Activated CD4-positive, alpha-beta T cell treated with anti-CD3 and anti-CD28 coated beads for 4 hours (primary cell): ENCODE data around the gene XYLT1.

Experiments
- DNase-seq, 2 donors: peaks; one replicate each; pipeline ENCODE4 v3.0.0-alpha.2; 2020

The XYLT1 gene

GRCh38 chr16:17245776-17246175 lies 225.0 kb downstream of the XYLT1 start:
- DNase-seq, result no peak

DNA sequence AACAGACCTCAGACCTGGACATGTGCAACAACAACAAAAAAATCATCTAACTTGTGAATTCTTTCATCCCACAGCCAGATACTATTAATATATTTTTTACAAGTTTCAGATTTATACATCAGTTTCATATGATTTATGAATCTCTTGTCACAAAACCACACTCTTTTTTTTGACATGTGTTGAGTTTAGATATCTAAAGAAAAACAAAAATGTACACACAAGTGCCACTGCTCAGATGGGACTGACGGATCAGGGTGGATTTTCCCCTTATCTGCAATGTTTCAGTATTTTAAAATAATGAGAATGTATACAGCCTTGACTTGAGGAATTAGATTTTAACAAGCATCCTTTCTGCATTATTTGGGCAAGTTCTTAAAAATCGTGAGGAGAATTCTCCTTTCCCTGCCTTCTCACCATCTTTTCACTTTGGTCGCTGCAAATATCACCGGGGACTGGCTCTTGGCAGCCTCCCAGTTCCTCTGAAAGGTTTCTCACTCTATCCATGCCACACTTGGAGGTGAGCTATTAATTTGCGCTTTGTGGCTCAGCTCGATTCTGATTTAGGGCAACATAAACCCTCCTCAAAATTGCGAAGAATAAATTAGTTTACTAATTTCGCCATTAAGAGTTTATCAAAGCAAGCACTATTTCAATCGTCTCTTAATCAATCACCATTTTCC lies 225.7 kb downstream of the XYLT1 start:
- DNase-seq, result no peak

- DNase-seq, result no peak
Observed at GRCh38 chr16:17241264-17241835, 229.4 kb downstream of the XYLT1 start.

DNA sequence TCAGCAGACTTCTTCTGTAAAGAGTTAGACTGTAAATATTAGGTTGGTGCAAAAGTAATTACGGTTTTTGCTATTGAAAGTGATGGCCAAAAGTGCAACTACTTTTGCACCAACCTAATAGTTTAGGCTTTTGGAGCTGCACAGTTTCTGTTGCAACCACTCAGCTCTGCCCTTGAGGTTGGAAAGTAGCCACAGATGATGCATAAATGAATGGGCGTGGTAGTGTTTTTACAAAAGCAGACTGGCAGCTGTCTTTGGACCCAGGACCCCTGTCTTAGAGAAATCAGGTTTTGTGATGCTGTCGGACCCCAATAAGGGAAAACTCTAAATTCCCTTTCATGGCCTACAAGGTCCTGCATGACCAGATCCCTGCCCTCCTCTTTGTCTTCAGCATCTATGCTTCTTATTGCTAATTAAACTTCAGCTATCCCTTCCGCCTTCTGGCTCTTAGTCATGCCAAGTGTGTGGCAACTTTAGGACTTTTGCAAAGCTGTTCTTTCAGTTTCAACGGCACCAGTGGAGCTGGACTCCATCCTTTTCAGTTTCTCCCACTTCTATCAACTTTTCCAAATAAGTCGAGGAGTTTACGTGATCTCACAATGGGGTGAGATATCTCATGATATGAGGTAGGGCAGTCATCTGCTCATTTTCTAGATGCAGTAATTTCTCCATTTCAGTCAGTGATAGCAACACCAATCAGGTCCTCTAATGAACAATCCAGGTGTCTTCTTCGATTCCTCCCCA lies 232.3 kb downstream of the XYLT1 start:
- DNase-seq, result no peak

- DNase-seq, result no peak
Observed at GRCh38 chr16:17237350-17237944, 233.3 kb downstream of the XYLT1 start.

DNA sequence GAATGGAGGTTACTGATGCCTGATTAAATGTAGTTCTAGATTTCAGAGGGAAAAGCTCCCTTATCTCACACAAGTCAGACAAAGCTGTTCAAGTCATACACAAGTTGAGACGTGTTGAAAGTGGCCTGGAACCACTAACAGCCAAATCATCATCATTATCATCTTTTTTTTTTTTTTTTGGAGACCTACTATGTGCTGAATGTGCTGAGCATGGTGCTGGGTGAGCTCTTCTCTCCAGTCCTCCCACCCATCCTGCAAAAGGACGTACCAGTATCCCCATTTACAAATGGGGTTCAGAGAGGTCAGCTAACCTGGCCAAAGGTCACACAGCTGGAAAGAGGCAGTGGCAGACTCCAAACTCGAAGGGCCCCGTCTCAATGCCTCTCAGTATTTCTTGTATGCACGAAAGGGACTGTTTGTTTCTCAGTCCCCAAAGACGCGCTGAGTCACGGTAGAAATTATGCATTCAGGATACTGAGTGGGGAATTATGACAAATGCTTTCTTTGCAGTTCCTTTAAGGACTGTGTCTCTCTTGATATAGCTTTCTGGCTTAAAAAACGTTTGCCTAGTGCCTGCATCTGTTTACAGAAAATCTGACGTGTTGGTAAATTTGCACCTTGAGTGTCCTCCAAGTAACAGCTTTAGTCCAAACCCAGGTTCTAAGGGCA lies 235.5 kb downstream of the XYLT1 start:
- no peak for DNase-seq

GRCh38 chr16:17233318-17234002 lies 237.3 kb downstream of the XYLT1 start:
- DNase-seq, result no peak

- no peak for DNase-seq
Observed at GRCh38 chr16:17232487-17232886, 238.3 kb downstream of the XYLT1 start.

DNA sequence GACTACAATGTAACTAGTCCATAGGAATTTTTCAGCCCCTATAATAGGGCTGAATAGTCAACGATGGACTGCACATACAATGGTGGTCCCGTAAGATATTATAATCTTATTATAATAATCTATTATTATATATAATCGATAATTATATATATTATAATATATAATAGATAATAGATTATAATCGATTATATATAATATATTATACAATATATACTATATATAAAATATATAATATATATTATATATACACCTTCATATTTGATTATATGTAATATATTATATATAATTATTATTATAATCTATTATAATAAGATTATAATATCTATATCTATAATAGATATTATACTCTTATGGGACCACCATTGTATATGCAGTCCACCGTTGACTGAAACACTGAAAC lies 238.8 kb downstream of the XYLT1 start:
- no peak for DNase-seq

GRCh38 chr16:17230932-17231581 lies 239.7 kb downstream of the XYLT1 start:
- DNase-seq, result no peak

DNA sequence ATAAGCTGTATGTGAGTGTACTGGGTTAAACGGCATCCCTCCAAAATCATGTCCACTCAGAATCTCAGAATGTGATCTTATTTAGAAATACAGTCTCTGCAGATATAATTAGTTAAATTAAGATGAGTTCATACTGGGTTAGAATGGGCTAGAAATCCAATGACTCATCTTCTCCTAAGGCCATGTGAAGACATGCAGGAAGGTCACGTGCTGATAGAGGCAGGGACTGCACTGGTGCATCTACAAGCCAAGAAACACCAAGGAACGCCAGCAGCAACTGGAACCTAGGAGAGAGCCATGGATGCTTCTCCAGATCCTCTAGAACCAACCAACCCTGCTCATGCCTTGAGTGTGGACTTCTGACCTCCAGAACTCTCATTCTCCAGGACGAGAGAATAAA lies 241.0 kb downstream of the XYLT1 start:
- no peak for DNase-seq

- DNase-seq, result no peak
Observed at GRCh38 chr16:17229131-17229530, 241.6 kb downstream of the XYLT1 start.

DNA sequence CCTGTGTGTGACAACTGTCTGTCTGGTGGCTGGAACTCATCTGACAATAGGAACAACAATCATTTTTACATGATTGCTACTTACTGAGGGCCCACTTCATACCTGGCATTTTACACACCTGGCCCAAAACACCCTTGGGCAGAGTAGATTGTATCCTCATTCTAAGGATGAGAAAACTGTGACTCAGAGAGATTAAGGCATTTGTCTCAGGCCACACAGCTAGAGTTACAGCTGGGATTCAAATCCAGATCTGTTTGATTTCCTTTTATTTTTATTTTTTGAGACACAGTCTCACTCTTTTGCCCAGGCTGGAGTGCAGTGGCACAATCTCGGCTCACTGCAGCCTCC lies 242.1 kb downstream of the XYLT1 start:
- DNase-seq, result no peak

GRCh38 chr16:17228048-17228707 lies 242.6 kb downstream of the XYLT1 start:
- DNase-seq, result no peak

GRCh38 chr16:17227278-17227677 lies 243.5 kb downstream of the XYLT1 start:
- no peak for DNase-seq

GRCh38 chr16:17225541-17225940 lies 245.2 kb downstream of the XYLT1 start:
- no peak for DNase-seq

DNA sequence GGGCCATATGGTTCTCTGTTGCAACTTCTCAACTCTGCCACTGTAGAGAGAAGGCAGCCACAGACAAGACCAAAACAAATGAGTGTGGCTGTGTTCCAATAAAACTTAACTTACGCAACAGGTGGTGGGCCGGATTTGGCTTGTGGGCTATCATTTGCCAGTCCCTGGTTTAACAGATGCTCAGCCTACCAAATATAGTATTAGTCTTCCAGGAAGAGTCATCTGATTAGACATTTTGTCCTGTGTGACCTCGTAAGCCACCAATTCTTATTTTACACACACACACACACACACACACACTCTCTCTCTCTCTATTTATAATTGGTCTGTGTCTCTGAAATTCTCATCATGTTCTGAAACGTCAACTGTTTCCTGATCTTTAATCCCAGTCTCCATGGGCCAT lies 245.9 kb downstream of the XYLT1 start:
- DNase-seq, result no peak

GRCh38 chr16:17224350-17224749 lies 246.4 kb downstream of the XYLT1 start:
- no peak for DNase-seq

GRCh38 chr16:17223576-17223975 lies 247.2 kb downstream of the XYLT1 start:
- DNase-seq, result no peak

DNA sequence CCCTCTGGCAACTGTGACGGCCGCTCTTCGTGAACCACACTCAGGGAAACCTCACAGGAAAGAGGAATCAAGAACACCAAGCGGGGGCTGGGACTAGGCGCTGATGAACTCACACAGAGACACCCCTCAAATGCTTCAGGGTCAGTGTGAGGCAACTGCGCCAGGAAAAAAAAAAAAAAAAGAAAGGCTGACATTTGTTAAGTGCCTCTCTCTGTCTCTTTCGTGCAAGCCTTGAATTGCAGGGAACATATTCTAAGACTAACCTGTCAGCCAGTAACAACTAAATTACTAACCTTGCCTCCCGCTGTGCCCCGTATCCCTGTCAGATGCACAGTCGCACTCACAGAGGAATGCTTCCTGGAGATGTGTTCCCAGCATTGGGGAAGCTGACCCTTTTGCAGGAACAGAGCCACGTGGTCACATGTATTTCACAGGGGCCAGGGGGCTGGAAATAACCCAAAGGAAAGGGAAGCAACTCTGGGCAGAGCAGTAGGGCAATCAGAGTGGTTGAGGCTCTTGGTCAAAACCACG lies 247.8 kb downstream of the XYLT1 start:
- no peak for DNase-seq

DNA sequence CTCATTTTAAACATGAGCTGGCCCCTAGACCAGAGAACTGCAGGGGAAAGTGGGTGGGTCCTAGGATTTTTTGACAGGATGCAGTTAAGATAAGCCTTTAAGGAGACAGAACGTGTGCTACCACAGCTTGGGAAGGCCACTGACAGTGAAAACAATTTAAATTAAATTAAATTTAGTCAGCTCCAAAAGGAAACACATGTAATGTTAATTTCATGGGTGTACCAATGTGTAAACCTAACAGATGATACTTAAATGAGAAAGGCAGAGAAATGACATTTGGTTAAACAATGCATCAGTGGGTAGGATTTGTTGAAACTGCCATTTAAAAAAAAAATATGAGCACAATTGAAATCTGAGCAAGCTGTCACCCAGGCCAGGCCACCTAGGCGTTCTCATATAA lies 250.8 kb downstream of the XYLT1 start:
- no peak for DNase-seq
